Fibroblast of peridontal ligament (primary cell): ENCODE results near the gene SLC22A12.

Source experiments
- DNase-seq: peaks from one replicate; pipeline ENCODE4 v3.0.0-alpha.2; 2010; ENCODE audit errors: extremely low read depth

The SLC22A12 gene

GRCh38 chr11:64624883-64625481 lies 34.0 kb downstream of the SLC22A12 start:
- no peak for DNase-seq

GRCh38 chr11:64626637-64627036 lies 35.6 kb downstream of the SLC22A12 start:
- no peak for DNase-seq

GRCh38 chr11:64627371-64627770 lies 36.4 kb downstream of the SLC22A12 start:
- no peak for DNase-seq

- DNase-seq = no peak
Observed at GRCh38 chr11:64628596-64628995, 37.6 kb downstream of the SLC22A12 start.

DNA sequence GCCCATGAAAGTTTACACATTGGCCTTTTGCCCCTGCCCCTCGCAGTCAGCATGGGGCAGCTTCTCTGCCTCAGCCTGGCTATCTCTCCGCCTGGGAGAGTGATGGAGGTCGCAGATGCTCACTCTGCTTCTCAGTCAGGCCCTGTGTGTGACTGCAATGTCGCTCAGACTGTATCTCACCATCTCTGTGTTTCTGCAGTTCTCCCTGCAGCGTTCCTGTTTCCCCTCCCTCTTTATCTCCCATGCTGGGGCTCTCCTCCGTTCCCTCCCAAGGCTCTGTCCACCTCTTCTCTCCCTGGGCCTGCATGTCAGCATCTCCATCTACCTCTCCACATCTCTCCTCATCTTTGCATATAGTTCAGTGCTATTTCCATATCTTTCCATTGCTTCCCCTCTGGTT lies 38.1 kb downstream of the SLC22A12 start:
- no peak for DNase-seq

DNA sequence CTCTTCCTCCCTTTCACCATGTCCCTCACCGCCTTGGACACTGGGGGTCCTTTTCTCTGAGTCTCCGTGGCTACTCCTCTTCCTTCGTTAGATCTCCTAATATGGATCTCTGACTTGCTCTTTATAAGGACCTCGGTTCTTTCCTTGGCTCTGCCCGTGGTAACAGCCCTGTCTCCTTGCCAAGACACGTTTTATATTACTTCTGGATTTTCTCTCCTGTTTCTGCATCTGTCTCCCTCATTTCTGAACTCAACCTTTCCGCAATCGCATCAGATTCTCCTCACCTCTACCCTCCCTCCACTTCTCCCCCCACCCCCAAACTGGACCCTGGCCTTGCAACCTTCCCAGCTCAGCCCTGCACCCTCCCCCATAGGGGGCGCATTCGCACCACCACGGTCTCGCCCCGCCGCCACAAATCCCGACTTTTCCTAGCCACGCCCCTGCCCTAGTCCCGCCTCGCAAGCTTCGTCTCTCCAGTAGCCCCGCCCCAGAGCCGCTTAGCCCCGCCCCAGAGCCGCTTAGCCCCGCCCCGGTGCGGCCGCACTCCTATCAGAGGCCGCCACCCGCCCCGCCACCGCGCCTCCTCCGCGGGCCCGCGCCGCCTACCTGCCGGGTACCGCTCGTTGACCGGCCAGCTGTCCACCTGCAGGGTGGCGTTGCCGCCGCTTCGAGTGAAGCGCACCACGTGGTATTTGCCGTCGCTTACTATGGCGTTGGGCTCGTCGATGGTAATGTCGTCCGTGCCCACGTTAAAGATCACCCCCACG lies 39.0 kb downstream of the SLC22A12 start:
- no peak for DNase-seq

GRCh38 chr11:64631675-64632074 lies 40.7 kb downstream of the SLC22A12 start:
- no peak for DNase-seq

DNA sequence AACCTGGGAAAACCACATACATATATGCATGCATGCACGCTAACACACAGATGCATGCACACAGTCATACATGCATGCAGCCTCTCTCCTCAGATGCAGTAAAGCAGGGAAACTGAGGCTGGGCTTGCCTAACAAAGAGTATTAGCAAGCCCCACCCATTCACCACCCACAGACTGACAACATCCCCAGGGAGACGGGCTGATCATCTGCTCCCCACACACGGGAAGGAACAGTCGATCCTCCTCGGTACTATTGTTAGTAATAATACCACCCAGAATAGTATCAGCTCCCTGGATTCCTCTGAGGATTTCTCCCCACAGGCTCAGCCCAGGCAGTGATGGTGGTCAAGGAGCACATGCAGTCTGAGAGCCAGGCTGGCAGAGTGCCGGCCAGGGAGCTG lies 41.2 kb downstream of the SLC22A12 start:
- DNase-seq = no peak

DNA sequence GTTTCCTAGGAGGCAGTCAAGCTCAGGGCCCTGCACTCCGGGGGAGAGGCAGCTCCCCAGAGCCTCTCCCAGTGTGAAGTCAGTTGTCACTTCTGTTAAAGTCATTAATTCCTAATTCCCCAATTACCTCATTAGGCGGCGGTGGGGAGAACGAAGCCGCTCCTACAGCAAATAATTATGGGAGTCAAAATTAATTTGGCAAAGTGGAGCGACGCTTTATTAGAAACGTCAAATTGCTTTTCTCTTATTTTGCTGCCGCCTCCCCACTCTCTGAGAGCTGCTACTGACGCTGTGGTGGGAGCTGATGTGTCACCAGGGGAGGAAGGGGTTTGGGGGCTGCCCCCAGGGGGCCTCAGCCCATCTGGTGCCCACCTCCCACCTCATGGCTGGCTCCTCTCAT lies 41.6 kb downstream of the SLC22A12 start:
- no peak for DNase-seq

GRCh38 chr11:64633555-64634159 lies 42.6 kb downstream of the SLC22A12 start:
- DNase-seq = no peak

DNA sequence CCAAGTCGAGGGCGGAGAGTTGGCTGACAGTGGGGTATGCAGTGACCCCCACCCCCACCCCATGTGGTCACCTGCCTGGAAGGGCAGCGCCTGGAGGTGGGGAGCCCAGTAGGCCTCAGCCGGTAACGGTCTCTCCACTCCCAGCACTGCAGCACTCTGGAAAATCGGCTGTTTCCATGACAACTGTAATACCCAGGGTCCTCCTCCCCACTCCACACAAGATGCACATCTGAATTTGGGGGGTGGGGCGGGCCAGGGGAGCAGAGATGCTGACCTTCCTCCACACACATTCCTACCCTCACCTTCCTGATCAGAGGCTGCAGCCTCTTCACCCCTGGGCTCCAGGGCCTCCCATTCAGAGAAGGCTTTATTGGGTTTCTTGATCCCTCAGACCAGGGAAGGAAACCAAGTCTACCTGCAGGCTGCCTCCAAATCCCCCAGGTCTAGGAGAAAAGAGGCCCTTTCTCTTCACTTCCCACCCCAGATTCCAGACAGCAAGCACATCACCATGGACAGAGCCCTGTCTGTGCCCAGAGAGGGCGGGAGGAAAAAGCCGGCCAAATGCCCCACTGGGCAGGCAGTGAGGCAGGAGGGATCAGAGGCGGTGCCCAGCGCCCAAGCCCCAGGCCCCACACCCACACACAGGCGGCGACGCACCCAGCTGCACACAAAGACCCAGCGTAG lies 46.5 kb downstream of the SLC22A12 start:
- DNase-seq = no peak

DNA sequence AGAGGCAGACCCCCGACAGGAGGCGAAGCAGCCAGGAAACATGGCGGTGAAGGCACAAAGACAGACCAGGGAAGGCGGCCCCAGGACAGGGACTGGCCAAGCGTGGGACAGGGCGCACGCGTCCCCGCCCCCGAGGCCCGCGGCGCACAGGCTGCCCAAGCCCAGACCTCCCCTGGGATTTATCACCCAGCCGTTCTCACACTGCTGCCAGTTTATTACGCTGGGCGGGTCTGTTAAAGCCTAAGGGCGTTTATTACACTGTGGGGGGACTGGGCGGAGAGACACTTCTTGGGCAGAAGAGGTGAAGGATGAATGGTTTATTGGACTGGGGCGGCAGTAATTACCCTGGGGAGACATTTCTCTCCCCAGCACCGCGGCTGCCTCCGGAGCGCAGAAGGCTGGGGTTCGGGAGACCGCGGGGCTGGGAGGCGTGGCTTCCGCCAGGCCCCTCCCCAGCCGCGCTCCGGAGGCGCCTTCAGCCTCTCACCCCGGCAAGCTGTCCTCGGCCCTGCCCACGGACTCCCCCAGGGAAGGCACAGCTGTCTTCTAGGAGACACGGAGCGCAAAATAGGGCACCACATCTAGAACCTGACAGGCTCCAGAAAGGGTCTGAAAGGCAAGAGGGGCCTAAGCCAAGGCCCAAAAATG lies 47.1 kb downstream of the SLC22A12 start:
- no peak for DNase-seq

DNA sequence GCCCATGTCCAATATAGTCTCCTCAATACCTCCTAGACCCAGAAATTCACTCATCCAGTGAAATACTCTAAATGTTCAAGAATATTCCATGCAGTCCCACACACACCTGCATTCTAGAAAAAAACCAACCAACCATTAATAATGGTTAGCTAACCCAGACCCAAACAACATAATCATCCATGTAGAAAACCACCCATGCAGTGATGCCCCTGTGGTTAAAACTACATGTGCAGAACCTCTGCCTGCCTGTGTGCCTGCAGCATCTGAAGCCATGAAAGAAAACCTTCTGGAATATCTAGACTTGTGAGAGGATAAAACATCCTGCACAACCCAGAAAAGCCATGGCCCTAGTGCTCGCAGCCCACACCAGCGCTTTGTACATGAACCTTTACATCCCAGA lies 47.8 kb downstream of the SLC22A12 start:
- no peak for DNase-seq

- no peak for DNase-seq
Observed at GRCh38 chr11:64639885-64640284, 48.9 kb downstream of the SLC22A12 start.

DNA sequence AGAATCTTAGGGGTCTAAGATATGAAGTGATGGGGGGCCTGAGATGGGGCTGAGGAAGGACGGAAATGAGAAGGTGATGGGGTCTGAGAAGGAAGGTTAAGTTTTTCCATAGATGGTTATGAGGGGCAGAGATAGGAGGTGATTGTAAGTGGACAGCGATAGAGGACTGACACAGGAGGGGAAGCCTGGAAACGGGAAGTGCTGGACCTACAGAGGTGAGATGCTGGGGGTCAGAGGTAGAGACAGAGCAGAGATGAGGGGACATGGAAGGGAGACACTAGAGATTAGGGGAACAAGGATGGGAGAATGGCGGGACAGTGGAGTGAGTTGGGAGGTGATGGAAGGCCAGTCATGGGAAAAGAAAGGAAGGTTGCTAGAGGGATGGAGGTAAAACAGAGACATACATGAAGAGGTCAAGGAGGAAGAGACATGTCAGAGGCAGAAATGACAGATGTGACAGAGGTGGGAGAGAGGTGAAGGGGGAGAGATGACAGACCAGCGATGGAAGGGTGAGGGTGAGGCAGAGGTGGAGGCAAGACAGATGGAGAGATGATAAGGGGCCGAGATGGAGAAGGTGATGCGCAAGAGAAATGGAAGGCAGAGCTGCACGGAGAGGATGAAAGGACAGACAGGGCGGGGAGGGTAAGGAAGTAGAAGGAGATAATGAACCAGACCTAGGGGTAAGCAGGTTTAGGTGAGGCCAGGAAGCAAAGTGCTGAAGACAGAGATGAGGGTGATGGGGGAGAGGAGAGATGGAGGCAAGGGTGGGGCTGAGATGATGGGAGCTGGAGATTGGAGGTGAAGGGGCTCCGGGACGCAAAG lies 50.8 kb downstream of the SLC22A12 start:
- no peak for DNase-seq

DNA sequence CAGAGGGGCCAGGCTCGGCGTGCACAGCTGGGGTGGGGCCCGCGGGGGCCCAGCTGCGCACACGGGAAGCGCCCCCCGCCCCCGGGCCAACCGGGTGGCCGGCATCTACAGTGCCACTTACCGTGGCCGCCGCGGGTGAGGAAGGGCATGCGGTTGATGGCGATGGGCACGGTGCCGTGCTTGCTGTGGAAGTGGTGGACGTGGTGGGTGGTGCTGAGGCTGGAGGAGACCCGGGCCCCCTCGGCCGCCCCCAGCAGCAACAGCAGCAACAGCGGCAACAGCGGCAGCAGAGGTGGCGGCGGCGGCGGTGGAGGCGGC lies 51.4 kb downstream of the SLC22A12 start:
- DNase-seq = no peak

DNA sequence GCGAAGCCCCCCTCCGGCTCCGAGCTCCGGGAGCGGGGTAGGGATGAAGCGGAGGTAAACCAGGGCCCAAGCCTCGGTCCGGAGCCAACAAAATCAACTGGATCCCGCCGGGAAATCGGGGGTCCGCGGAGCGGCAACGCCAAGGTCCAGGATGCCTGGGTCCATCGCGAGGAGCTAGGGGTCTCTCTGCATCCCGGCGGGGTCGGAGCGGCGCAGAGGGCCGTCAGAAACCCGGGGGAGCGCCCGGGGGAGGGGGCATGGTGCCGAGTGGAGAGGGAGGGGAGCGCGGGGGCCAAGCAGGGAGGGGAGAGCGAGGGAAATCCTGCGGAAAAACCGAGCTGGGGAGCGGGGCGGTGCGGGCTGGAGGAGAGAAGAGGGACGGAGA lies 51.8 kb downstream of the SLC22A12 start:
- no peak for DNase-seq

GRCh38 chr11:64643256-64643881 lies 52.3 kb downstream of the SLC22A12 start:
- DNase-seq = no peak

DNA sequence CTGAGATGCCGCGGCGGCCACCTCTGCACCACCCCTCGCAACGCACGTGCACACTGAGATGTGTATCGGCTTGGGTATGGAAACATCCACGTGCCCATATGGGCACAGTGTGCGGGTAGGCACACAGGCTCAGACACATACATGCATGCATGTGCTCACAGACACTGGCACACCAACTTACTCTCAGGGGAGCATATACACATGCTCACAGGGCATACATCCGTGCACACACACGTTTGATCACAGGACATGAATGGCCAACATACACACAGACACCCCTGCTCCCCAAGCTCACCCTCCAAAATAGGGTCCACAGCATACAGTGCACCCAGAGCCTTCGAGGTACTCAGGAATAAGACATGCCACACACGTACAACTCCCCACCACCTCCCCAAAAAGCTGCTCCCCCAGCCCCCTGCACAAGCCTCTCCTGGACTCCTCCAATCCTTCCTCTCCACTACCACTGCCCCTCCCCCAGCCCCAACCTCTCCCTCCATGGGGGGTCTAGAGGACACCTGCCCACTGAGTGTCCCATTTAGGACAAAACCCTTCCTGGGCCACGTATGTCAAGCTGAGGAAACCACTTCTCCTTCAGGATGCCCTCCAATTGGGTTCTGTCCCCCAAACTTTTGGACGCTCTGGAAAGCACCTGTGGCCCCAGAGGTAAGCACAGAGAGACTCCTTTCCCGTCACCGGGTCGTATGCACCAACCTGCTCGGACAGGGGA lies 53.1 kb downstream of the SLC22A12 start:
- DNase-seq = no peak

DNA sequence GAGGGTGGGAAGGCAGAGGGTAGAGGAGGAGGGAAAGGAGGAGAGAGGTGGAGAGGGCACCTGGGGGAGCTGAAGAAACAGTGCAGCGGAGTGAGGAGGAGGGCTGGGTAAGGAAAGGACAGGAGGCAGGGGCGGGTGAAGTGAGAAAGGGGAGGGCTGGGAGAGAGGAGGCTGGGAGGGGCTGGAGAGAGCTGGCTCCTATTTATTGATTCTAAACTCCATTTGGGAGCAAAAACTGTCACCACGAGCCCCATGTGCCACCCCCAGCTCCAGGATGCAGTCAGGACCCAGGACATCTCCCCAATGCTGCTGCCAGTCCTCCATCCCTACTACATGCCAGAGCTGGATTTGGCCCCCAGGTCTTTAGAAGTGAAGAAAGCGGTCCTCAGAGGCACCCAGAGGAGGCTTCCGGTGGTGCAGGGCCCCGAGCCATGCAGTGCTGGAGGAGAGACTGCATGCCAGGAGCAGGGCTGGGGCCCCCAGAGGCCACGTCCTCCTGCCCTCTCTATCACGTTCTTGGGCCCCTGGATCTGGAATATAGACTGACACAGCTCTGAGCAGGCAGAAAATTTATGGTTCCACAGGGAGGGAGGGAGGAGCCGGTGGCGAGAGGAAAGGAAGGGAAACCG lies 53.7 kb downstream of the SLC22A12 start:
- no peak for DNase-seq
